Uterus (tissue), 2 donors: Measurements from ENCODE around the gene CALN1.

Experiments
- POLR2A ChIP-seq, 2 donors: fragments of 450-650 bp; IDR thresholded peaks; one replicate each; pipeline ENCODE4 v1.6.1; 2016; ENCODE audit warnings: antibody characterized with exemption in 2 of 2, mild to moderate bottlenecking in 1 of 2, moderate library complexity in 1 of 2
- TF ChIP-seq, protein P1 (sequence below), 4 experiments: fragments of 200-600 bp in 2 of 4; fragments of 450-650 bp in 2 of 4; sonication (generic) in 2 of 4; IDR thresholded peaks; one replicate each; pipeline ENCODE4 v1.5.1; 2016 to 2019; ENCODE audit warnings: antibody characterized with exemption in 4 of 4, mild to moderate bottlenecking in 2 of 4, moderate library complexity in 1 of 4

GRCh38 chr7:72394016-72394415 is 18.1 kb downstream of the CALN1 start:
- TF ChIP-seq, protein P1, sequence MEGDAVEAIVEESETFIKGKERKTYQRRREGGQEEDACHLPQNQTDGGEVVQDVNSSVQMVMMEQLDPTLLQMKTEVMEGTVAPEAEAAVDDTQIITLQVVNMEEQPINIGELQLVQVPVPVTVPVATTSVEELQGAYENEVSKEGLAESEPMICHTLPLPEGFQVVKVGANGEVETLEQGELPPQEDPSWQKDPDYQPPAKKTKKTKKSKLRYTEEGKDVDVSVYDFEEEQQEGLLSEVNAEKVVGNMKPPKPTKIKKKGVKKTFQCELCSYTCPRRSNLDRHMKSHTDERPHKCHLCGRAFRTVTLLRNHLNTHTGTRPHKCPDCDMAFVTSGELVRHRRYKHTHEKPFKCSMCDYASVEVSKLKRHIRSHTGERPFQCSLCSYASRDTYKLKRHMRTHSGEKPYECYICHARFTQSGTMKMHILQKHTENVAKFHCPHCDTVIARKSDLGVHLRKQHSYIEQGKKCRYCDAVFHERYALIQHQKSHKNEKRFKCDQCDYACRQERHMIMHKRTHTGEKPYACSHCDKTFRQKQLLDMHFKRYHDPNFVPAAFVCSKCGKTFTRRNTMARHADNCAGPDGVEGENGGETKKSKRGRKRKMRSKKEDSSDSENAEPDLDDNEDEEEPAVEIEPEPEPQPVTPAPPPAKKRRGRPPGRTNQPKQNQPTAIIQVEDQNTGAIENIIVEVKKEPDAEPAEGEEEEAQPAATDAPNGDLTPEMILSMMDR (IDR thresholded peaks at IDR 0.05): no peak
- no peak for TF ChIP-seq POLR2A (IDR thresholded peaks at IDR 0.05)
